GM18870 (cell line): ENCODE measurements around the gene IGSF1.

Experiments
- ATAC-seq: cut with Tn5 transposase; IDR thresholded peaks from one replicate; pipeline ENCODE4 v1.9.1; 2021; ENCODE audit warnings: moderate library complexity; ENCODE audit not compliant: unreplicated experiment

The IGSF1 gene, protein sequence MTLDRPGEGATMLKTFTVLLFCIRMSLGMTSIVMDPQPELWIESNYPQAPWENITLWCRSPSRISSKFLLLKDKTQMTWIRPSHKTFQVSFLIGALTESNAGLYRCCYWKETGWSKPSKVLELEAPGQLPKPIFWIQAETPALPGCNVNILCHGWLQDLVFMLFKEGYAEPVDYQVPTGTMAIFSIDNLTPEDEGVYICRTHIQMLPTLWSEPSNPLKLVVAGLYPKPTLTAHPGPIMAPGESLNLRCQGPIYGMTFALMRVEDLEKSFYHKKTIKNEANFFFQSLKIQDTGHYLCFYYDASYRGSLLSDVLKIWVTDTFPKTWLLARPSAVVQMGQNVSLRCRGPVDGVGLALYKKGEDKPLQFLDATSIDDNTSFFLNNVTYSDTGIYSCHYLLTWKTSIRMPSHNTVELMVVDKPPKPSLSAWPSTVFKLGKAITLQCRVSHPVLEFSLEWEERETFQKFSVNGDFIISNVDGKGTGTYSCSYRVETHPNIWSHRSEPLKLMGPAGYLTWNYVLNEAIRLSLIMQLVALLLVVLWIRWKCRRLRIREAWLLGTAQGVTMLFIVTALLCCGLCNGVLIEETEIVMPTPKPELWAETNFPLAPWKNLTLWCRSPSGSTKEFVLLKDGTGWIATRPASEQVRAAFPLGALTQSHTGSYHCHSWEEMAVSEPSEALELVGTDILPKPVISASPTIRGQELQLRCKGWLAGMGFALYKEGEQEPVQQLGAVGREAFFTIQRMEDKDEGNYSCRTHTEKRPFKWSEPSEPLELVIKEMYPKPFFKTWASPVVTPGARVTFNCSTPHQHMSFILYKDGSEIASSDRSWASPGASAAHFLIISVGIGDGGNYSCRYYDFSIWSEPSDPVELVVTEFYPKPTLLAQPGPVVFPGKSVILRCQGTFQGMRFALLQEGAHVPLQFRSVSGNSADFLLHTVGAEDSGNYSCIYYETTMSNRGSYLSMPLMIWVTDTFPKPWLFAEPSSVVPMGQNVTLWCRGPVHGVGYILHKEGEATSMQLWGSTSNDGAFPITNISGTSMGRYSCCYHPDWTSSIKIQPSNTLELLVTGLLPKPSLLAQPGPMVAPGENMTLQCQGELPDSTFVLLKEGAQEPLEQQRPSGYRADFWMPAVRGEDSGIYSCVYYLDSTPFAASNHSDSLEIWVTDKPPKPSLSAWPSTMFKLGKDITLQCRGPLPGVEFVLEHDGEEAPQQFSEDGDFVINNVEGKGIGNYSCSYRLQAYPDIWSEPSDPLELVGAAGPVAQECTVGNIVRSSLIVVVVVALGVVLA (N-terminal part only)

GRCh38 chrX:131288738-131289511 is at the start of gene IGSF1:
Gene IGSF1 (minus strand): TSS chrX:131289306. CDS start chrX:131286674, 2,632 bp downstream.
- ATAC-seq: no peak

GRCh38 chrX:131332331-131332730 is 43.2 kb upstream of the IGSF1 start:
- ATAC-seq: no peak

- no peak for ATAC-seq
These were observed 42.0 kb upstream of the IGSF1 start for GRCh38 chrX:131331152-131331551.

- ATAC-seq: no peak
These were observed 41.6 kb upstream of the IGSF1 start for GRCh38 chrX:131330735-131331134.

GRCh38 chrX:131322651-131323050 is 33.5 kb upstream of the IGSF1 start:
- ATAC-seq: no peak

- ATAC-seq: no peak
These were observed 28.2 kb upstream of the IGSF1 start for GRCh38 chrX:131317326-131317725.

DNA sequence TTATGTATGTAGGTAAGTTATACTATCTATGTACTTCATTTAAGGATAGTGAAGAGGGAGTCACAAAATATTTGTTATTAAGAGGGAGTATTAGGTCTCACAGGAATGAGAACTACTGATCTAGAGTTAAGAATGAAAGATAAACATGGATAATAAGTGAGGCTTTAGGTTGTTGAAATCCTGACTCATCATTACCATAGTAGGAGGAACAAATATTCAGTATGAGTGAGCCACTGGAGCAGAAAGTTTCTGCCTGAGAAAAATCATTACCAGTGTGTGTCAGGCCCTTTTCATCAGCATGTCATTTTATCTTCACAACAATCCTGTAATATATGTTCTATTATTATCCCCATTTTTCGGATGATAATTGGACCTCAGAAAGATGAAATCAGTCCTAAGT is 27.2 kb upstream of the IGSF1 start:
- no peak for ATAC-seq

DNA sequence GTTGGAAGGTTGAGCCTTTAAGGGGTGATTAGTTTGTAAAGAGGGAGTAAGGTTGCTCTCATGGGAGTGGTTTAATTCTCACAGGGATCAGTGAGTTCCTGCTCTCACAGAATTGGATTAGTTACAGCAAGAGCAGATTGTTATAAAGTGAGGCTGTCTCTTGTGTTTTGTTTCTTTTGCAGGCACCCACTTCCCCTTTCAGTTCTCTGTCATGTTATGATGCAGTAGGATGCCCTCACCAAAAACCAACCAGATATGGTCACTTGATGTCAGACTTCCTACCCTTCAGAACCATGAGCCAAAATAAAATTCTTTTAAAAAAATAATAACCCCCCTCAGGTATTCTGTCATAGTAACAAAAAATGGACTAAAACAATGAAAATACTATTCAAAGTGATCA is 19.9 kb upstream of the IGSF1 start:
- ATAC-seq: no peak

- no peak for ATAC-seq
These were observed 17.5 kb upstream of the IGSF1 start for GRCh38 chrX:131306601-131307000.

- no peak for ATAC-seq
These were observed 16.8 kb upstream of the IGSF1 start for GRCh38 chrX:131305926-131306325.

DNA sequence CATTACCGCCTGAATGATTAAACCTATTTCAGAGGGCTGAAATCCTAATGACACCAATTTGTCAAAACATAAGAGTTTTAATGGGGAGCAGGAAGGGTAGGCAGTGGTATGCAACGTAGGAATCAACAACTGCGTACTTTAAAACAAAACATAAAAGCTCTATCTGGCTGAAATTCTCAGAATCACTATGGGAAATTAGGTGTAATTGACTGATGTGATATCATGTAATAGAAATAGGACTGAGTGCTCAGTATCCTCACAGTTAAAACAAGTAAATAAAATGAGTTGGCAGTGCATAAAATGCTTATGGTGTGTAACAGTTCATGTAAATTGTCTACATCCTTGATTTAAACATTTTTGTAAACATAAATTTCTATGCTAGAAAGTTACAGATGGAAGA is 13.6 kb upstream of the IGSF1 start:
- ATAC-seq: no peak

GRCh38 chrX:131301155-131301554 is 12.0 kb upstream of the IGSF1 start:
- no peak for ATAC-seq

DNA sequence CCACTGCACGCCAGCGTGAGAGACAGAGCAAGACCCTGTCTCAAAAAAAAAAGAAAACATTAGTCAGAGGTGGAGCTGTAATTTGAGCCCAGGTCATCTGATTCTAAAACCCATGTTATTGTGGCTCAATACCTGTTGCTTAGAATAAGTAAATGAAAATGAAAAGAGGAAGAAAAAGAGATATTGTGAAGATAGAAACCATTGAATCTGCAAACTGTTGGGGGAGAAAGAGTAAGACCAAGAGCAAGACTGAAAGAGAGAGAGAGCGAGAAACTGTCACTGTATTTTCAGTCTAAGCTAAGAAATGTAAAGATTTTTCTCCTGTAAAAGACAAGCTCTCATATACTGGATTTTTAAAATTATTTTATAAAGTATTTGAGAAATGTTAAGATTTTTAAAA is 9.7 kb upstream of the IGSF1 start:
- no peak for ATAC-seq

- ATAC-seq: no peak
These were observed 8.9 kb upstream of the IGSF1 start for GRCh38 chrX:131298036-131298435.

- no peak for ATAC-seq
These were observed 421 bp upstream of the IGSF1 start for GRCh38 chrX:131289527-131289926.

- no peak for ATAC-seq
These were observed 918 bp downstream of the IGSF1 start for GRCh38 chrX:131288188-131288587.

GRCh38 chrX:131287560-131288179 is 1.4 kb downstream of the IGSF1 start:
- ATAC-seq: no peak

DNA sequence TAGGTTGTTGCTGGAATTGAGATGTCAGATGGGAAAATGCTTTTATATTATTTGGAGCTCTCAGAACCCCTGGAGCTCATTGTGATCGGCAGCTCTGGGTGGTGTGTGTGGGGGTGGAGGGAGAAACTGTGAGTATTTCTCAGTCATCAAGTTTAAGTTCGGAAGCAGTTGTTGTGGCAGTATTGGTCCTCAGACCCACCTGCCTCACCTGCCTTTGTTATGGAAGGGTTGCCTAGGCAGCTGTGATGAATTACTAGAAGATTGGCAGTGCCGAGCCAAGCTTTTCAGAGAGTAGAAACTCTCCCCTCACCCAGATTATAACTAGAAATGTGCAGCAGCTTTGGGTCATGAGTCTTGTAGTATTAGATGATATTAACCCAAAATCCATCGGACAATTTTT is 9.5 kb downstream of the IGSF1 start:
- ATAC-seq: no peak

- no peak for ATAC-seq
These were observed 9.9 kb downstream of the IGSF1 start for GRCh38 chrX:131279197-131279596.

GRCh38 chrX:131277543-131278136 is 11.5 kb downstream of the IGSF1 start:
- ATAC-seq: no peak
